Caco-2 (cell line): Measurements from ENCODE around the gene KPNA1. TPM values are rescaled to one million over a fixed set of nuclear protein-coding genes. Genes with fewer than 3 reads are reported as not detected.

Source experiments
- BruUV-seq: library from RNA; stranded (reverse); fragments of 400-500 nt; replicated peaks from 2 replicates; lab custom pipeline; 2021; lab: Mats Ljungman, UMichigan
- CTCF ChIA-PET: fragments of 300-600 bp; sonication (Branson Sonifier 250); formaldehyde crosslinking; loops from one replicate; lab custom pipeline; 2022; ENCODE audit warnings: antibody characterized with exemption; lab: Charles Lee
- POLR2A ChIA-PET: fragments of 300-600 bp; sonication (Branson Sonifier 250); formaldehyde crosslinking; loops from one replicate; lab custom pipeline; 2022; ENCODE audit warnings: antibody characterized with exemption; lab: Charles Lee
- DNase-seq, 2 experiments: peaks; one replicate each; pipeline versions ENCODE4 v3.0.0 to v3.0.0-alpha.2; 2020 to 2022
- H3K27me3 ChIP-seq: replicated peaks from 2 replicates; pipeline ENCODE4 v1.6.0; 2011; ENCODE audit warnings: low read length; ENCODE audit not compliant: control insufficient read depth, insufficient read depth
- H3K36me3 ChIP-seq: 2 replicates; pipeline ENCODE4 v1.5.1; 2011; ENCODE audit warnings: low read length; ENCODE audit not compliant: control insufficient read depth, insufficient read depth
- H3K4me1 ChIP-seq: fragments of 250-450 bp; sonication (Bioruptor Pico); 2 replicates; pipeline ENCODE4 v1.5.1; 2020; ENCODE audit warnings: mild to moderate bottlenecking
- H3K4me3 ChIP-seq: 2 replicates; pipeline ENCODE4 v1.5.1; 2011; ENCODE audit warnings: low read depth, mild to moderate bottlenecking, control low read depth, low read length
- H3K9me3 ChIP-seq: fragments of 250-450 bp; sonication (Bioruptor Pico); 2 replicates; pipeline ENCODE4 v1.5.1; 2020; ENCODE audit warnings: mild to moderate bottlenecking, moderate library complexity
- H3K27ac Mint-ChIP-seq: one replicate; pipeline ENCODE4 v1.8.0; 2022; ENCODE audit warnings: mixed read lengths; ENCODE audit not compliant: unreplicated experiment
- H3K27me3 Mint-ChIP-seq: one replicate; pipeline ENCODE4 v1.8.0; 2022; ENCODE audit warnings: mixed read lengths; ENCODE audit not compliant: insufficient read depth, unreplicated experiment
- H3K36me3 Mint-ChIP-seq: one replicate; pipeline ENCODE4 v1.8.0; 2022; ENCODE audit warnings: mild to moderate bottlenecking, mixed read lengths; ENCODE audit not compliant: insufficient read depth, unreplicated experiment
- H3K4me1 Mint-ChIP-seq: one replicate; pipeline ENCODE4 v1.8.0; 2022; ENCODE audit warnings: low read depth, mixed read lengths; ENCODE audit not compliant: unreplicated experiment
- H3K4me3 Mint-ChIP-seq: one replicate; pipeline ENCODE4 v1.8.0; 2022; ENCODE audit warnings: mild to moderate bottlenecking, moderate library complexity, mixed read lengths; ENCODE audit not compliant: unreplicated experiment
- H3K9me3 Mint-ChIP-seq: one replicate; pipeline ENCODE4 v1.8.0; 2022; ENCODE audit warnings: mixed read lengths; ENCODE audit not compliant: unreplicated experiment
- intact Hi-C: fragments of 100-400 bp; cut with micrococcal nuclease; formaldehyde crosslinking; loops from one replicate; pipeline ENCODE4 v1.10.0; 2022; ENCODE audit not compliant: unreplicated experiment
- total RNA-seq: library from RNA; stranded (reverse); gene quantifications from 2 replicates; pipeline ENCODE4 v1.2.3, GENCODE V29; 2022
- TF ChIP-seq, protein P1 (sequence below), 2 experiments: fragments of 200-600 bp in 1 of 2; IDR thresholded peaks; 1 replicate in 1 of 2; 2 replicates in 1 of 2; pipeline versions ENCODE4 v1.5.1 to v1.8.0; 2011 to 2022; ENCODE audit warnings: antibody characterized with exemption in 1 of 2, control low read depth in 1 of 2, inconsistent platforms in 1 of 2, low read depth in 1 of 2, low read length in 1 of 2, mild to moderate bottlenecking in 1 of 2, moderate library complexity in 1 of 2; ENCODE audit not compliant: insufficient read depth in 1 of 2, severe bottlenecking in 1 of 2, unreplicated experiment in 1 of 2

Gene KPNA1
- total RNA-seq, 1 experiment from 2014 or later: 82.0 TPM

DNA sequence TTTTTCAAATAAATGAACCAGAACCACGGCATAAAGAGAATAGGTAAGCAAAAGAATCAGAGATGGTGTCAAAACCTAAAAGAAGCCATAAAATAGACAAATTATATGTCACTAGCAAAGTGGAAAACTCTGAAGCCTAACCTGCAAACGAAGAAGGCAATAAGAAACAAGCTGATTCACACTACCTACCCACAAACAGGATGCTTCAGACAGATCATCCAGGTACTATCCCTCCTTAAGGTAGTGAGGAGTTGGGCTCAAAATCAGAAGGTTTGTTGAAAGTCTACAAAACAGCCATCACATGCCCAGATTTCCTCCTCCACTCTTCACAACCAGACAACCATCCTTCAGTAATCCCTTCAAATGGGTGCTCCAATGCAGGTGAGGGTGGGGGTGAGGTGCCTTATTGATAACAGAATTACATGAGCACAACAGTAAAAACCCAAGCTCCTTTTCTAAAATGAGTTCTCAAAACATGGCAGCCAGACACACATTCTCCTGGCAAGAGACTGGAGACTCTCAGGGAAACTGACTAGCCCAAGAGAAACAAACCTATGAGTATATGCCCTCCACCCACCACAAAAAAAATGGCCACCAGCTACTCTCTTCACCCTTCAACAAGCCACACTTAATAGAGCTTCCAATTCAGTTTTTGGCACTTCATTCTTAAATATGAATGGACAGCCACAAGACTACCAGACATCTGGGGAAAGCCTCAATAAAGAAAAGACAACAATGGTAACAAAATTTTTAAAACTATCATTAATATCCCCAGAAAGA is 6.4 kb downstream of the KPNA1 start:
- CTCF ChIA-PET: no interaction called here
- H3K4me1 Mint-ChIP-seq: peaks cover 18% of the 10 kb centered on the region
- intact Hi-C loops: no loop called here

DNA sequence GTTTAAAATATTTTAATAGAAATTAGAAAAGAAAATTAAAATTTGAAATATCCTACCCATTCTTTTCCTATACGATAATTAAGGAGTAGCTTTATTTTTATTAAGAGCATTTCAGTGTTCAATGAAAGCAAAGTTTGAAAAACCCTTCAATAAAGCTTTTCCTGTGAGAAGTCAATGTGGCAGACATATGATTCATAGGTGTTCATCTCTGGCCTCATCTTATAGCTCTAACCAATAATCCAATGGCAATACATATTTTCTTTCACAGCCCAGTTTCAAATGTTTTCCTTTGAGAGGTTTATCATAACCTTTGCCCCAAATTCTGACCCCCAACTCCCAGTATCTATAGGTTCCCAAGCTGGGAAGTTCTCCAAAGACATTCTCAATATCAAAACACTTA is 8.3 kb downstream of the KPNA1 start:
- Histone ChIP-seq H3K27me3 (no peaks in the 10 kb centered on the region), H3K36me3 (no peaks in the 10 kb centered on the region), H3K9me3 (no peaks in the 10 kb centered on the region), H3K4me3 (no peak overlapping the region), H3K4me1 (peaks cover 8% of the 10 kb centered on the region; the same call in 1 of the 2 replicates)
- intact Hi-C loops: no loop called here
- Mint-ChIP-seq H3K9me3 (no peaks in the 10 kb centered on the region), H3K36me3 (peaks cover 1% of the 10 kb centered on the region), H3K27me3 (no peaks in the 10 kb centered on the region), H3K4me1 (peaks cover 24% of the 10 kb centered on the region), H3K27ac (no peak overlapping the region), H3K4me3 (no peak overlapping the region)
- DNase-seq: no peak
- CTCF ChIA-PET: no interaction called here
- TF ChIP-seq, protein P1, sequence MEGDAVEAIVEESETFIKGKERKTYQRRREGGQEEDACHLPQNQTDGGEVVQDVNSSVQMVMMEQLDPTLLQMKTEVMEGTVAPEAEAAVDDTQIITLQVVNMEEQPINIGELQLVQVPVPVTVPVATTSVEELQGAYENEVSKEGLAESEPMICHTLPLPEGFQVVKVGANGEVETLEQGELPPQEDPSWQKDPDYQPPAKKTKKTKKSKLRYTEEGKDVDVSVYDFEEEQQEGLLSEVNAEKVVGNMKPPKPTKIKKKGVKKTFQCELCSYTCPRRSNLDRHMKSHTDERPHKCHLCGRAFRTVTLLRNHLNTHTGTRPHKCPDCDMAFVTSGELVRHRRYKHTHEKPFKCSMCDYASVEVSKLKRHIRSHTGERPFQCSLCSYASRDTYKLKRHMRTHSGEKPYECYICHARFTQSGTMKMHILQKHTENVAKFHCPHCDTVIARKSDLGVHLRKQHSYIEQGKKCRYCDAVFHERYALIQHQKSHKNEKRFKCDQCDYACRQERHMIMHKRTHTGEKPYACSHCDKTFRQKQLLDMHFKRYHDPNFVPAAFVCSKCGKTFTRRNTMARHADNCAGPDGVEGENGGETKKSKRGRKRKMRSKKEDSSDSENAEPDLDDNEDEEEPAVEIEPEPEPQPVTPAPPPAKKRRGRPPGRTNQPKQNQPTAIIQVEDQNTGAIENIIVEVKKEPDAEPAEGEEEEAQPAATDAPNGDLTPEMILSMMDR (IDR thresholded peaks at IDR 0.05; ENCODE audit: insufficient read depth in 1 of 2, low read depth in 1 of 2, low read length in 1 of 2, severe bottlenecking in 1 of 2, unreplicated experiment in 1 of 2): no peak
- POLR2A ChIA-PET: interaction anchor here (0.7 kb wide), 1 partner anchor 48 kb away, joined by 7 read pairs; no protein-coding TSS in a partner anchor
- BruUV-seq: no TSS peak

More for the DNA sequence above, 6.4 kb downstream of the KPNA1 start:
- no peaks in the 10 kb centered on the region for H3K36me3 ChIP-seq
- TF ChIP-seq, protein P1 (IDR thresholded peaks at IDR 0.05; ENCODE audit: insufficient read depth in 1 of 2, low read depth in 1 of 2, low read length in 1 of 2, severe bottlenecking in 1 of 2, unreplicated experiment in 1 of 2): no peak
- no peaks in the 10 kb centered on the region for H3K36me3 Mint-ChIP-seq
- H3K4me3 ChIP-seq: no peak overlapping the region
- H3K9me3 ChIP-seq: no peaks in the 10 kb centered on the region
- H3K4me3 Mint-ChIP-seq: no peak overlapping the region
- no peaks in the 10 kb centered on the region for H3K27me3 ChIP-seq
- POLR2A ChIA-PET: no interaction called here
- H3K4me1 ChIP-seq: peaks cover 17% of the 10 kb centered on the region
- H3K27ac Mint-ChIP-seq: no peak overlapping the region
- H3K9me3 Mint-ChIP-seq: no peaks in the 10 kb centered on the region
- no peak for DNase-seq
- BruUV-seq: no TSS peak
- no peaks in the 10 kb centered on the region for H3K27me3 Mint-ChIP-seq

DNA sequence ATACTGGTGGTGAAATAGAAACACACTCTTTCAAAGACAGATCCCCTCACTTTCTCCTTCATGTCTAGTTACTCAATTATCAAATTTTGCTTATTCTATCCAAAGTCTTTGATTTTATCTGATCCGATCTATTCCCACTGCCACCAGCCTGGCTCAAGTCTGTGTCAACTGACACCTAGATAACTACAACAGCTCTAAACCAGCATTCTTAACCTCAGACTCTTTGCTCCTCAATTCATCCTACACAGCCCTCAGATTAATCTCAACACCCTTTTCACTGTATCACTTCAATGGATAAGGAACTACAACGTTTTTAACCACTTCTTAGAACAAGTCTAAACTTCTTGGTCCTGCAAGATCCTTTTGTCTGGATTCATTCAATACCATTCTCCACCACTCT is 9.1 kb downstream of the KPNA1 start:
- Mint-ChIP-seq H3K27ac (no peak overlapping the region), H3K36me3 (peaks cover 9% of the 10 kb centered on the region), H3K4me3 (no peak overlapping the region), H3K9me3 (no peaks in the 10 kb centered on the region), H3K27me3 (no peaks in the 10 kb centered on the region), H3K4me1 (peaks cover 16% of the 10 kb centered on the region)
- ChIA-PET CTCF (no interaction called here), POLR2A (no interaction called here)
- H3K4me3 ChIP-seq: no peak overlapping the region
- intact Hi-C loops: no loop called here
- DNase-seq: no peak
- H3K27me3 ChIP-seq: no peaks in the 10 kb centered on the region
- TF ChIP-seq, protein P1 (IDR thresholded peaks at IDR 0.05; ENCODE audit: insufficient read depth in 1 of 2, low read depth in 1 of 2, low read length in 1 of 2, severe bottlenecking in 1 of 2, unreplicated experiment in 1 of 2): no peak
- no TSS peak for BruUV-seq
- H3K36me3 ChIP-seq: no peaks in the 10 kb centered on the region
- no peaks in the 10 kb centered on the region for H3K4me1 ChIP-seq
- H3K9me3 ChIP-seq: no peaks in the 10 kb centered on the region
